BJ (cell line): ENCODE data around the gene VWA5B1. TPM values are rescaled to one million over a fixed set of nuclear protein-coding genes. Genes with fewer than 3 reads are reported as not detected.
"Not testable (repeated sequence)": the region's sequence is repeated elsewhere in the genome, so short reads cannot be mapped to it uniquely, and the experiment has no call there.

Experiments used
- CTCF ChIA-PET: fragments of 350-600 bp; formaldehyde crosslinking; extraction: SDS; loops from one replicate; lab custom pipeline; 2021; ENCODE audit warnings: antibody characterized with exemption, inconsistent platforms; lab: Yijun Ruan, JAX
- POLR2A ChIA-PET: fragments of 300-600 bp; sonication (Branson Sonifier 250); formaldehyde crosslinking; extraction: SDS; loops from one replicate; lab custom pipeline; 2021; ENCODE audit warnings: antibody characterized with exemption; lab: Charles Lee
- DNase-seq: peaks from one replicate; pipeline ENCODE4 v3.0.0-alpha.2; 2011; ENCODE audit warnings: low read depth
- H3K27me3 ChIP-seq: 2 replicates; pipeline ENCODE4 v1.6.0; 2011; ENCODE audit warnings: low read length; ENCODE audit not compliant: control insufficient read depth, insufficient read depth
- H3K36me3 ChIP-seq: 2 replicates; pipeline ENCODE4 v1.5.1; 2011; ENCODE audit warnings: low read length; ENCODE audit not compliant: control insufficient read depth, insufficient read depth
- H3K4me3 ChIP-seq: 2 replicates; pipeline ENCODE4 v1.5.1; 2011; ENCODE audit warnings: low read depth, mild to moderate bottlenecking, control low read depth, low read length
- CTCF ChIP-seq: IDR thresholded peaks from 2 replicates; pipeline ENCODE4 v1.5.1; 2011; ENCODE audit warnings: low read depth, mild to moderate bottlenecking, control low read depth, inconsistent platforms, low read length, moderate library complexity; ENCODE audit not compliant: insufficient read depth
- polyA plus RNA-seq: library from polyadenylated mRNA; depleted of rRNA; stranded (reverse); fragments of >200 nt; gene quantifications from 2 replicates; pipeline ENCODE4 v1.2.3, GENCODE V29; 2011

VWA5B1 gene
- polyA plus RNA-seq, 1 experiment = not detected

GRCh38 chr1:20285510-20285909 is 5.2 kb upstream of the VWA5B1 start:
- Histone ChIP-seq H3K4me3 (no peak overlapping the region), H3K36me3 (no peaks in the 10 kb centered on the region), H3K27me3 (peaks cover 8% of the 10 kb centered on the region)
- DNase-seq = no peak
- POLR2A ChIA-PET = no interaction called here
- CTCF ChIA-PET = no interaction called here
- TF ChIP-seq CTCF = no peak

GRCh38 chr1:20287696-20288095 is 3.0 kb upstream of the VWA5B1 start:
- DNase-seq, CTCF ChIA-PET, H3K4me3 ChIP-seq, POLR2A ChIA-PET, H3K36me3 ChIP-seq: not testable (repeated sequence)
- peaks cover 17% of the 10 kb centered on the region for H3K27me3 ChIP-seq

- POLR2A ChIA-PET = no interaction called here
- DNase-seq = no peak
- no peak overlapping the region for H3K4me3 ChIP-seq
- CTCF ChIA-PET = no interaction called here
- peaks cover 17% of the 10 kb centered on the region for H3K27me3 ChIP-seq
- TF ChIP-seq CTCF = no peak
- no peaks in the 10 kb centered on the region for H3K36me3 ChIP-seq
Measured at GRCh38 chr1:20291645-20292084, 990 bp downstream of the VWA5B1 start.

GRCh38 chr1:20298626-20299025 is 8.0 kb downstream of the VWA5B1 start:
- Histone ChIP-seq H3K4me3 (no peak overlapping the region), H3K36me3 (no peaks in the 10 kb centered on the region), H3K27me3 (peaks cover 4% of the 10 kb centered on the region; the same call in 1 of the 2 replicates)
- no peak for TF ChIP-seq CTCF
- ChIA-PET CTCF (interaction anchor here (0.6 kb wide), 1 partner anchor 85 kb away, joined by 3 read pairs; no protein-coding TSS in a partner anchor), POLR2A (no interaction called here)
- no peak for DNase-seq

GRCh38 chr1:20301463-20302107 is 10.9 kb downstream of the VWA5B1 start:
- no peak overlapping the region for H3K4me3 ChIP-seq
- POLR2A ChIA-PET = no interaction called here
- peaks cover 4% of the 10 kb centered on the region for H3K27me3 ChIP-seq
- CTCF ChIA-PET = no interaction called here
- H3K36me3 ChIP-seq = no peaks in the 10 kb centered on the region
- TF ChIP-seq CTCF = no peak
- DNase-seq = no peak

GRCh38 chr1:20302108-20302471 is 11.4 kb downstream of the VWA5B1 start:
- H3K36me3 ChIP-seq = no peaks in the 10 kb centered on the region
- POLR2A ChIA-PET = no interaction called here
- peaks cover 4% of the 10 kb centered on the region for H3K27me3 ChIP-seq
- no peak for TF ChIP-seq CTCF
- no peak overlapping the region for H3K4me3 ChIP-seq
- no peak for DNase-seq
- CTCF ChIA-PET = no interaction called here
